Activated T-helper 9 cell treated with anti-CD3 and anti-CD28 coated beads, Interleukin-2, amount 50 U/mL, for 16 hours (primary cell): ENCODE data around the gene LRRC26.

ENCODE experiments used
- DNase-seq: peaks from one replicate; pipeline ENCODE4 v3.0.0-alpha.2; 2020; ENCODE audit warnings: low read depth

Gene LRRC26

GRCh38 chr9:137182836-137183235 lies 13.0 kb upstream of the LRRC26 start:
- no peak for DNase-seq

- DNase-seq = no peak
These were observed 11.8 kb upstream of the LRRC26 start for GRCh38 chr9:137181680-137182079.

GRCh38 chr9:137180491-137180890 lies 10.6 kb upstream of the LRRC26 start:
- no peak for DNase-seq

GRCh38 chr9:137179761-137180160 lies 9.9 kb upstream of the LRRC26 start:
- DNase-seq = no peak

GRCh38 chr9:137178939-137179630 lies 9.2 kb upstream of the LRRC26 start:
- no peak for DNase-seq

GRCh38 chr9:137178201-137178938 lies 8.5 kb upstream of the LRRC26 start:
- DNase-seq = no peak

- DNase-seq = no peak
These were observed 6.7 kb upstream of the LRRC26 start for GRCh38 chr9:137176302-137177182.

GRCh38 chr9:137175345-137175961 lies 5.6 kb upstream of the LRRC26 start:
- no peak for DNase-seq

GRCh38 chr9:137174722-137175293 lies 5.0 kb upstream of the LRRC26 start:
- no peak for DNase-seq

GRCh38 chr9:137173796-137174664 lies 4.2 kb upstream of the LRRC26 start:
- DNase-seq = no peak

GRCh38 chr9:137172901-137173795 lies 3.3 kb upstream of the LRRC26 start:
- no peak for DNase-seq

GRCh38 chr9:137171149-137171900 lies 1.5 kb upstream of the LRRC26 start:
- no peak for DNase-seq

GRCh38 chr9:137170486-137171148 lies 766 bp upstream of the LRRC26 start:
- DNase-seq = no peak

- no peak for DNase-seq
These were observed 671 bp downstream of the LRRC26 start for GRCh38 chr9:137168904-137169856.

GRCh38 chr9:137168573-137168903 lies 1.3 kb downstream of the LRRC26 start:
- DNase-seq = no peak

GRCh38 chr9:137167747-137168572 lies 1.9 kb downstream of the LRRC26 start:
- DNase-seq = no peak
